ENCODE measurements around the gene TCF12. TPM values are rescaled to one million over a fixed set of nuclear protein-coding genes. Genes with fewer than 3 reads are reported as not detected.

The TCF12 gene
- total and polyA plus RNA-seq, 2 of the 8 experiments (the other 6 are each of a cell fraction or from before 2014, with no cell fraction given): 85.8 to 101 TPM

- TF ChIP-seq TCF12 (IDR thresholded peaks at IDR 0.05; ENCODE audit: low read depth, low read length) (no peak), PHF8 (conservative IDR thresholded peaks at IDR 0.05; ENCODE audit: low read depth, low read length) (no peak), TEAD4 (IDR thresholded peaks at IDR 0.05; ENCODE audit: low read depth, low read length) (no peak), SIN3A (conservative IDR thresholded peaks at IDR 0.05 in 1 of 2, IDR thresholded peaks at IDR 0.05 in 1 of 2; ENCODE audit: low read depth in 1 of 2, low read length in 2 of 2) (no peak), RFX5 (IDR thresholded peaks at IDR 0.05; ENCODE audit: borderline replicate concordance, low read depth, low read length) (no peak)
Observed at GRCh38 chr15:57098896-57099295, 180.5 kb downstream of the TCF12 start (continued).
